HepG2 (cell line): ENCODE data around the gene COX4I2. TPM values are rescaled to one million over a fixed set of nuclear protein-coding genes. Genes with fewer than 3 reads are reported as not detected.

ENCODE experiments used
- CTCF ChIP-seq: sonication (generic); formaldehyde crosslinking; IDR thresholded peaks from 2 replicates; pipeline ENCODE4 v1.5.0; 2020; ENCODE audit warnings: mild to moderate bottlenecking, missing genetic modification reagents, moderate library complexity
- E2F1 ChIP-seq: sonication (generic); formaldehyde crosslinking; IDR thresholded peaks from 2 replicates; pipeline ENCODE4 v1.5.0; 2020; ENCODE audit warnings: missing genetic modification reagents
- GATAD1 ChIP-seq: IDR thresholded peaks from 2 replicates; pipeline ENCODE4 v1.6.1; 2016; ENCODE audit warnings: missing genetic modification reagents, missing compliant biosample characterization
- HOXA5 ChIP-seq: sonication (generic); formaldehyde crosslinking; IDR thresholded peaks from 2 replicates; pipeline ENCODE4 v1.4.0; 2020; ENCODE audit warnings: missing genetic modification reagents
- KLF12 ChIP-seq: sonication (generic); formaldehyde crosslinking; IDR thresholded peaks from 2 replicates; pipeline ENCODE4 v1.4.0; 2020; ENCODE audit warnings: missing genetic modification reagents, borderline replicate concordance
- KLF13 ChIP-seq: sonication (generic); formaldehyde crosslinking; IDR thresholded peaks from 2 replicates; pipeline ENCODE4 v1.4.0; 2020; ENCODE audit warnings: mild to moderate bottlenecking, missing genetic modification reagents
- NCOA5 ChIP-seq: sonication (generic); formaldehyde crosslinking; IDR thresholded peaks from 2 replicates; pipeline ENCODE4 v1.4.0; 2020; ENCODE audit warnings: missing genetic modification reagents
- NCOR1 ChIP-seq: fragments of 200-600 bp; sonication (generic); IDR thresholded peaks from 2 replicates; pipeline ENCODE4 v1.7.0; 2017; ENCODE audit warnings: antibody characterized with exemption, low read length, borderline replicate concordance
- PLRG1 ChIP-seq: fragments of 450-650 bp; conservative IDR thresholded peaks from 2 replicates; pipeline ENCODE4 v1.6.1; 2016
- SALL1 ChIP-seq: sonication (generic); formaldehyde crosslinking; IDR thresholded peaks from 2 replicates; pipeline ENCODE4 v1.8.0; 2022; ENCODE audit warnings: mild to moderate bottlenecking, missing genetic modification reagents
- ZNF136 ChIP-seq: sonication (generic); formaldehyde crosslinking; IDR thresholded peaks from 2 replicates; pipeline ENCODE4 v1.8.1; 2022; ENCODE audit warnings: low read depth, mild to moderate bottlenecking, moderate library complexity, missing genetic modification reagents
- ZNF225 ChIP-seq: sonication (generic); formaldehyde crosslinking; IDR thresholded peaks from 2 replicates; pipeline ENCODE4 v1.4.0; 2020; ENCODE audit warnings: mild to moderate bottlenecking, missing genetic modification reagents
- ZNF235 ChIP-seq: sonication (generic); formaldehyde crosslinking; IDR thresholded peaks from 2 replicates; pipeline ENCODE4 v1.8.1; 2023; ENCODE audit warnings: mild to moderate bottlenecking, missing genetic modification reagents, borderline replicate concordance
- ZNF407 ChIP-seq: sonication (generic); formaldehyde crosslinking; IDR thresholded peaks from one replicate; pipeline ENCODE4 v1.5.1; 2020; ENCODE audit warnings: mild to moderate bottlenecking, missing genetic modification reagents; ENCODE audit errors: not compliant biosample characterization
- ZNF543 ChIP-seq: sonication (generic); formaldehyde crosslinking; IDR thresholded peaks from 2 replicates; pipeline ENCODE4 v1.4.0; 2020; ENCODE audit warnings: mild to moderate bottlenecking, missing genetic modification reagents
- polyA plus RNA-seq, 8 experiments: library from polyadenylated mRNA; depleted of rRNA in 3 of 8; stranded (reverse) in 7 of 8; unstranded in 1 of 8; fragments of >200 nt; fragmentation: Illumina TruSeq in 4 of 8; extraction: Trizol in 4 of 8; gene quantifications; 2 replicates each; pipeline versions ENCODE4 v1.2.1 to v1.2.3, GENCODE V29; 2011 to 2016; ENCODE audit warnings: low read depth in 4 of 8, missing spikeins in 1 of 8, mixed read lengths in 1 of 8; ENCODE audit not compliant: insufficient read depth in 1 of 8
- total RNA-seq, 5 experiments: library from RNA; depleted of rRNA; stranded (reverse); fragments of >200 nt; fragmentation: Illumina TruSeq; extraction: Trizol; gene quantifications; 2 replicates each; pipeline ENCODE4 v1.2.3, GENCODE V29; 2016; ENCODE audit warnings: low read depth in 1 of 5

The COX4I2 gene
- total and polyA plus RNA-seq, 2 of the 13 experiments (the other 11 are each of a cell fraction or from before 2014, with no cell fraction given), result 1.1 TPM; not detected in 1

- TF ChIP-seq NCOA5 (CRISPR knock-in tag) (peak; percentile 32; the same call in 1 of the 2 replicates), E2F1 (CRISPR knock-in tag) (no peak), PLRG1 (no peak), HOXA5 (CRISPR knock-in tag) (no peak), ZNF225 (no peak), NCOR1 (no peak; the same call in 1 of the 2 replicates), GATAD1 (CRISPR knock-in tag) (no peak), ZNF543 (CRISPR knock-in tag) (no peak), ZNF407 (CRISPR knock-in tag) (no peak), ZNF136 (CRISPR knock-in tag) (0 out of 2 replicates have a peak, but pooled peaks have one; percentile 74), CTCF (CRISPR knock-in tag) (peak; percentile 26), ZNF235 (0 out of 2 replicates have a peak, but pooled peaks have one; percentile 2), SALL1 (CRISPR knock-in tag) (no peak), KLF13 (CRISPR knock-in tag) (no peak), KLF12 (no peak)
These were observed 31.6 kb upstream of the COX4I2 start (continued) for GRCh38 chr20:31605902-31606803.
